GM18868 (cell line): ENCODE data around the gene SERTAD1.

Source experiments
- ATAC-seq: cut with Tn5 transposase; IDR thresholded peaks from one replicate; pipeline ENCODE4 v1.9.1; 2021; ENCODE audit warnings: mild to moderate bottlenecking, moderate library complexity; ENCODE audit not compliant: unreplicated experiment

The SERTAD1 gene

DNA sequence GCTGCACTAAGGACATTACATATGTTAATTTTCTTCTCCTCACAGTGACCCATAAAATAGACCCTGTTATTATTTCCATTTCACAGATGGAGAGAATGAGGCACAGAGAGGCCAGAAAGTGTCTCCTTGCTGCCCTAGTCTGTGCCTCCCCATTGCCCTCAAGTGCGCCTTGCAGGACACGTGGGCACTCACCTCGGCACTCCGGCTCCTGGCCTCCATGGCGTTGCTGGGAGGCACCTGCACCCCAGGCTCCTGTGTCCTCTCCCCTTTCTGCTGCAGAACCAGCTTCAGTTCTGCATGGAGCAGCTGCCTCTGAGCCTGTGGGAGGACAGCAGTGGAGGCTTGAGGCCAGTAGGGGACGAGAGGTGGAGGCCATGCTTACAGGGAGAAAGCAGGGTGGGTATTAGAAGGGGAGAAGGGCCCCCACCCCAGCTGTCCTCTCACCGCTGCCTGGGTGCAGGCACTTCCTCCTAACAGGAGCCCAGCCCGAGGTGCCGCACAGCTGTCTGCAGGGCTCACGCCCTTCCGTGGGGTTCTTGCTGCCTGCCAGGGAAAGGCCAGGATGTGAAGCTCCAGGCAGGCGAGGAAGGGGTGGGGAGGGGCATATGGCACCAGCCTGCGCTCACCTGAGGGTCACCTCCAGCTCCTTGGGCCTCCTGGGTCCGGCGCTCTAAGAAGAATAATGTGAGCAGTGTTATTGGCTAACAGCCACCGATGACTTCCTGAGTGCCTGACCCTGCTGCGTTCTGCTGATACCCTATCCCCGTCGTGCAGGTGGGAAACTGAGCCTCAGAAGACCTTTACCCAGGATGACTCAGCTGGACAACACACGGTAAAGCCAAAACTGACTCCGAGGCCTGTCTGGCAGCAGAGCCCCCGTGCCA is 17.8 kb downstream of the SERTAD1 start:
- ATAC-seq: no peak

DNA sequence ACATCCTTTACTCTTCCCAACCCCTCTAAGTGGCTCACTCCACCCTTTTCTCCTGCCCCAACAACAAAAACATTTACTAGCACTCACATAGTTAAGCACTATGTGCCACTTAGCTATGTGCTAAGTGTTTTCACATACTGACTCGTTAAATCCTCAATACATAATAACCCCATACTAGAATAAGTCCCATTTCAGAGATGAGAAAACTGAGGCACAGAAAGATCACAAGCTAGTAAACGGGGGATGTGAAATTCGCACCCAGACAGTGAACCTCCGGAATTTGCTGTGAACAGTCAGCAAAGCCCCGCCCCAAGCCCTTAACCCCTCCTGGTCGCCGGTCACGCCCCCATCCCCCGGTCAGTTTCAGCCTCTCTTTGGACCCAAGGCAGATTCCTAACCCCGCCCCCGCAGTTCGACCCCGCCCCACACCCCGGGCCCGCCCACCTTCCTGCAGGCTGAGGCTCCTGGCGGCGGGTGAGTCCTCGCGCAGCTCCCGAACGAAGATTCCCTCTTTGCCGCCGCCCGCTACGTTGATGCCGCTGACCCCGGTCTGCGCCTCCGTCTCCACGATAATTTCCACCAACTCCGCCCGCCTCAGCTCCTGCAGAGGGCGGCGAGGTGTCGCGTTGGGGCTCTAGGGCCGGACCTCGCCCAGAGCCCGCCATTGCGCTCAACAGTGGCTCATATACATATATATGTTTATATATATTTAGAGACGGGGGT is 22.4 kb downstream of the SERTAD1 start:
- ATAC-seq: peak; percentile 70

DNA sequence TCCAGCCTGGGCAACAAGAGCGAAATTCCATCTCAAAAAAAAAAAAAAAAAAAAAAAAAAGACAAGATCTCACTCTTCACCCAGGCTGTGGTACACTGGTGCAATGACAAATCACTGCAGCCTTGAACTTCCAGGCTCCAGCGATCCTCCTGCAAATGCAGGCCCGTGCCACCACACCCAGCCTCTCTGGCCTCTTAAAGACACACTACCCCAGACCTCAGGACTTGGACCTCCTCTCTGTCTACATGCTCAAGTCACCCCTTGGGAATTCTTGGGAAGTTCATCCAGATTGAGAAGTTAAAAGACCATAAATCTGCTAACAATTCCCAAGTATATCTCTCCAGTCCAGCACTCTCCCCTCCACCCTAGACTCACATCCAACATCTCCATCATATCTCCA is 25.2 kb downstream of the SERTAD1 start:
- no peak for ATAC-seq

GRCh38 chr19:40398417-40399131 is 27.2 kb downstream of the SERTAD1 start:
- no peak for ATAC-seq

GRCh38 chr19:40397568-40397906 is 28.3 kb downstream of the SERTAD1 start:
- ATAC-seq: no peak

- ATAC-seq: no peak
Measured at GRCh38 chr19:40396886-40397567, 28.8 kb downstream of the SERTAD1 start.

DNA sequence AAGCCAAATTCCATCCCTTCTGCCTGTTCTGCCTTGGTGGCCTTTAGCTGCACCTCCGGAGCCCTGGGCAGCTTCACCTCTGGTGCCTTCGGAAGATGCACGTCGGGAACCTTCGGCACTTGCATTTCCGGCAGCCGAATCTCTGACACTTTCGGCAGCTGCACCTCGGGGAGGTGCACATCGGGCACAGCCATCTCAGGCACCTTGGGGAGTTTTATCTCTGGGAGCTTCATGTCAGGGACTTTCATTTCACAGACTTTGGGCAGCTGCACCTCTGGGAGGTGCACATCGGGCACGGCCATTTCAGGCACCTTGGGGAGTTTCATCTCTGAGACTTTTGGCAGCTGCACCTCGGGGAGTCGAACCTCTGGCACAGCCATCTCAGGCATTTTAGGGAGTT is 29.8 kb downstream of the SERTAD1 start:
- ATAC-seq: no peak

- ATAC-seq: no peak
Measured at GRCh38 chr19:40394816-40395210, 31.0 kb downstream of the SERTAD1 start.

DNA sequence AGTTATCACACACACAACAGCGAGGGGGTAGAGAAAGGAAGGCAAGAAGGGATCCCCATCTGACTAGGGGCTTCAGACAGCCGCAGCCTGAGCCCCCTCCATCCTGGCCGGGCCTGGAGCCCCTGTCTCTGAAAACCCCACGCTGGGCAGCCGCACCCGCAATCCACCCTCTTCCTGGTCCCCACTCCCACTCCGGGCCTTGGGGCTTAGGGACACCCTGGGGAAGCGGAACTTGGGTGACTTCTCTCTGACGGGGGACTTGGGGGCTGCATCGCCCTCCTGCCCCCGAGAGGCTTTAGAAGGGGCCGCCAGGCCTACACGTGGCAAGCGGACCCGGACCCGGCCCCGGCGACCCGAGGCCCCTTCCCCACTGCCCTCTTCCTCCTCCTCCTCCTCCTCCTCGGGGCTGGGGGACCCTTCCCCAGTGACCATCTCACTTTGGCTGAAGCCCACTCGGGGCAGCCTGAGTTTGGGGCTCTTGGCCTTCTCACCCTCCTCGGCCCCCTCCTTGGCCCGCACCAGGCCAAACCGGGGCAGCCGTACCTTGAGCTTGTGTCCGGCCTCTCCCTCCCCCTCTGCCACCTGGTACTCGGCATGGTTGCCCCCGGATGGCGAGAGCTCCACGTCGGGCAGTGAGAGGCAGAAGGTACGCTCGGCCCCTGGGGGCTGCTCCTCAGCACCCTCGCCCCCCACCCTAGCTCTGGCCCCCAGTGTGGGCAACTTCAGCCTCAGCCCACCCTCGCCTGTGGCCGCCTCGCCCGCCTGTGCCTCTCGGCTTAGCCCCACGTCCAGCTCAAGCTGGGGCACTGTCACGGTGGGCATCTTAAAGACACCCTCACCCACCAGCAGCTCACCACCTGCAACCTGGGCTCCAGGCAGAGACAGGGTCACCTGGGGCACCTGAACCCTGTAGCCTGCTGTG is 31.6 kb downstream of the SERTAD1 start:
- ATAC-seq: no peak

GRCh38 chr19:40392894-40393517 is 32.8 kb downstream of the SERTAD1 start:
- ATAC-seq: no peak

DNA sequence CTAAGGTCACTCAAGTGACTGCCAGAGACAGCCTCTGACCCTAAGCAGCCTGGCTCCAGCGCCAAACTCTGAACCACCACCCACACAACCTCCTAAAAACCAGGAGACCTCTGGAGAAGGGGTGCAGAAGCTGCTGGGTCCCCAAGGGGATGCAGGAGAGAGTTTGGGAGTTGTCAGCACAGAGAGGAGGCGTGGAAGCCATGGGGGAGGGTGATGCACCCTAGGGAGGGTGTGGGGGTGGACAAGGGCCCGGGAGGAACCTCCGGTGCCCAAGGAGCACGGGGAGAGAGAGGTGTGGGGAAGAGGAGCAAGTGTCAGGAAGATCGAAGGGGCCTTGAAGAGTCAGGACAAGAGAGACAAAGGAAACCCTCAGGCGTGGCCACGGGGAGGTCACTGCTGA is 33.7 kb downstream of the SERTAD1 start:
- no peak for ATAC-seq

DNA sequence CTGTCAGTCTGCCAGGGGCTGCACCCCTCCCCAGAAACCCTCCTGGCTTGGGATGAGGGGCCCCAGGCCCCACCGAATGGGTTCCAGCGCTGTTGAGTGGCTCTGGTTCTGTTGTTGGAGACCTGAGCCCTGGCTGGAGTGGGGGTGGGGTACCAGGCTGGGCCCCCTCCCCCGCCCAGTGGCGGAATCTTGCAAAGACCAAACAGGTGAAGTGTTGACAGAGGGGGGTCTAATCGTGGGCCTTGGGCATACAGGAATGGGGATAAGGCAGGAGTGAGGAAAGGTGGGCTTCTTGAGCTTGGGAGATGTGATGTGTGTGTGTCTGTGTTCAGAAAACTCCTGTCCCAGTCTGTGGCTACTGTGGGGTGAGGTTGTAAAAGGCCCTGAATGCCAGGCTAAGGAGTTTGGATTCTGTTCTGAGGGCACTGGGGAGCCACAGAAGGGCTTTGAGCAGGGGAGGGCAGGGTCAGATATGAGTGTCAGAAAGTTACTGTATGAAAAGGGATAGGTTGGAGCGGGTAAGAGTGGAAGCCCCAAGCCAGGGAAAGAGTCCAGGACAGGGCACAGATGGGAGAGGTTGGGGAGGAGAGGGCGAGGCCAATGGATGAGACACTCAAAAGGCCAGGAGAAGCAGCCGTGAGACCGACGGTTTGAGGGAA is 35.6 kb downstream of the SERTAD1 start, which contains the start of gene HIPK4:
Gene HIPK4 (minus strand): TSS at position 98 of the 659 bp plus-strand sequence. CDS start 279 bp downstream, outside the sequence.
- no peak for ATAC-seq

DNA sequence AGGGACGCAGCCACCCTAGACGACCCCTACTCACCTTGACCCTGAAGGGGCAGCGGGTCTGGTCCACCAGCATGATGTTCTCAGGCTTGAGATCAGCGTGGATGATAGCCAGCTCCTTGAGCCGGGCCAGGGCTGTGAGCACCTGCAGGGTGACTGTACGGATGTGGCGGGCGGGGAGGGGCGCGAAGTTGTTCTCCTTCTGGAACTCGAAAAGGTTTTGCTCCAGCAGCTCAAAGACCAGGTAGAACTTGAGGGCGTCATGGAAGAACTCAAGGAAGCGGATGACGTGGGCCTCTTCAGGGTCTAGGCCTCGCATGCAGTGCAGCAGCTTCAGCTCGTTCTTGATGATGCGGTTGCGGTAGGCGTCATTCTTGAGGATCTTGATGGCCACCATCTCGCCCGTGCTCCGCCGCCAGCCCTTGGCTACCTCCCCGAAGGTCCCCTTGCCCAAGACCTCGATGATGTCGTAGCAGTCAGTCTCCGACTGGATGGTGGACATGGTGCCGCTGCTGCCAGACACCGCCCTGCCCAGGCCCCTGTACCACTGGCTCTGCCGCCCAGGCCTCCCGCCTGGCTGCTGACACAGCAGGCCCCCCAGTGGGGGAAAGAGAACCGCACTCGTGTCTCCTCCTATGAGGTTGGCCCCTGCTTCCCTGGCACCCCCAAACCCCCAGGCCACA is 36.2 kb downstream of the SERTAD1 start:
- ATAC-seq: no peak

GRCh38 chr19:40388481-40388880 is 37.3 kb downstream of the SERTAD1 start:
- ATAC-seq: no peak

- no peak for ATAC-seq
Measured at GRCh38 chr19:40387155-40387554, 38.6 kb downstream of the SERTAD1 start.

- no peak for ATAC-seq
Measured at GRCh38 chr19:40383668-40384248, 42.0 kb downstream of the SERTAD1 start.

DNA sequence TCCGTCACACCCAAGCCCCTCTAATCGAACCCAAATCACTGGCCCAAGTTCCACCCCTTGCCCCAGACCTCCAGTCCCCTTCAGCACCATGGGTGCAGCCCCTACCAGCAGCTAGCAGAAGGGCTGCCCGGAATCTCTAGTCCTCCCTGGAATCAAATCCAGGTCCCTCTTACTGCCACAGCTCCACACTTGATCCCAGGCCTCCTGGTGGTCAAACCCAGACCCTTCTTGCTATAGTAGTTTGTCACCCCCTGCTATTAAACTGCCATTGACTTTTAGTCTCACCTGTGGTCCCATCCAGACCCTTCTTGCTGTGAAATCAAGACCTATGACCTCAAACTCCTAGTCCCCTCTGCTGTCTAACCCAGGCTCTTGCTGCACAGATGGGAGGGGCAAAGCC is 44.5 kb downstream of the SERTAD1 start:
- ATAC-seq: no peak
